Measurements from ENCODE around the gene TNPO3. TPM values are rescaled to one million over a fixed set of nuclear protein-coding genes. Genes with fewer than 3 reads are reported as not detected.
"Not testable (repeated sequence)": the region's sequence is repeated elsewhere in the genome, so short reads cannot be mapped to it uniquely, and the experiment has no call there.

TNPO3 gene
- polyA plus RNA-seq, 10 donors, result 26.1 to 34.7 (median 29.1) TPM

- no peak for DNase-seq
Measured at GRCh38 chr7:129021656-129022055, 33.3 kb downstream of the TNPO3 start.

- DNase-seq, result no peak
Measured at GRCh38 chr7:129017933-129018538, 36.9 kb downstream of the TNPO3 start.

- DNase-seq, result no peak
Measured at GRCh38 chr7:129017264-129017663, 37.6 kb downstream of the TNPO3 start.

DNA sequence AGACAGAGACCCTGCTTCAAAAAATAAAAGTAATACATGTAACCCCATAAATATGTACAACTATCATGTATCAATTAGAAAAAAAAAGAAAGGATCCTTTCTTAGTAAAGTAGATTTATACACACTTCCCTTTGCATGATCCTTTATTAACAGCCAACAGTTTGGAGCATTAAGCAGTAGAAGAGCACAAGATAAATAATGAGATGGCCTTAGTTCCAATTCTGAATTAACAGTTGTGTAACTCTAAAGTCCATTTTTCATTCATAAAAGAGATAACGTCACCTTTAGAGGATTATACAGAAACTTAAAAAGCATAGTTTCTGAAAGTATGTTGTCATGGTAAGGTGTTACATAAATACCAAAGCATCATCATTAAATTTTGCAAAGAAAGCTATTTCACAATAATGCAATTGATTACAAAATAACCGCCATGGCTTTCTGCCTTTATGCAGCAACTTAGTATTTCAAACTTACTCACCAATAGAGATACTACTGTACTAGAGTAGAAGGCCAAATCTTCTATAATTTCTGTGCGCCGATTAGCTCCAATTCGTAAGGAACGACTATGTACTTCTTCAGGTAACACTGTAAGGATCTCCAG is 40.3 kb downstream of the TNPO3 start:
- DNase-seq, result no peak

GRCh38 chr7:129013048-129013724 is 41.7 kb downstream of the TNPO3 start:
- DNase-seq, result no peak

DNA sequence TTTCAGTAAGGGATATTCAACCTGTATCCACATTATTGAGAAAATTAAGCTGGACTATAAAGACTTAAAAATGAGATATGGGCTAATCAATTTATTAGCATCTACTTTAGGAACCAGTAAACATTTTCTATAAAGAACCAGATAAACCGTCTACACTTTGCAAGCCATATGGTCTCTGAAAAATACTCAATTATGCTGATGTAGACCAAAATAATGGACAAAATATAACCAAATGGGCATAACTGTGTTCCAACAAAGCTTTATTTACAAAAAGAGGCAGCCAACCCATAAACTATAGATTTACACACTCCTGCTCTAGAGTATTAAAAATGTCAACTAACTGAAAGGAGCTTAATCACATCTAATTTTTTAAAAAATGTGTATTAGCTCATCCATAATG is 42.3 kb downstream of the TNPO3 start:
- DNase-seq, result no peak

- DNase-seq, result no peak
Measured at GRCh38 chr7:129010075-129010474, 44.8 kb downstream of the TNPO3 start.

- DNase-seq, result no peak
Measured at GRCh38 chr7:129009437-129009836, 45.5 kb downstream of the TNPO3 start.

GRCh38 chr7:129008645-129009414 is 46.1 kb downstream of the TNPO3 start:
- no peak for DNase-seq

GRCh38 chr7:129007572-129007971 is 47.3 kb downstream of the TNPO3 start:
- no peak for DNase-seq

- DNase-seq, result no peak
Measured at GRCh38 chr7:129006636-129007414, 48.1 kb downstream of the TNPO3 start.

- no peak for DNase-seq
Measured at GRCh38 chr7:129005186-129005585, 49.7 kb downstream of the TNPO3 start.

DNA sequence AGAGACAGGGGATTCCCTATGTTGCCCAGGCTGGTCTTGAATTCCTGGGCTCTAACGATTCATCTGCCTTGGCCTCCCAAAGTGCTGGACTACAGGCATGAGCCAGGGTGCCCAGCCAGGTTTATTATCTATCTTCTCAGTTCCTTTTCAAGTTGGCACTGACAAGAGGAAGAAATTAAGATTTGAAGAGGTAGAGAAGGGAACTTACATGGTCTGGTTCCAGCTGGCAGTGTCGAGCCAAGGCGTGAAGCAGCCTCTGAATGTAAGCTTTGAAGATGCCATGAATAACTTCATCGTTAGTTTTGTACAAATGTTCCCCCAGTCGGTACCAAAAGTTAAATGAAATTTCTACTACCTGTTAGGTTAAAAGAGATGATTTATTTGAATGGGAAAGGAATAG is 57.7 kb downstream of the TNPO3 start:
- DNase-seq, result no peak

- not testable (repeated sequence) for DNase-seq
Measured at GRCh38 chr7:128994560-128994959, 60.4 kb downstream of the TNPO3 start.

- DNase-seq, result no peak
Measured at GRCh38 chr7:128993419-128993818, 61.5 kb downstream of the TNPO3 start.

- DNase-seq, result no peak
Measured at GRCh38 chr7:128989961-128990360, 65.0 kb downstream of the TNPO3 start.

- no peak for DNase-seq
Measured at GRCh38 chr7:128988372-128988771, 66.5 kb downstream of the TNPO3 start.

- no peak for DNase-seq
Measured at GRCh38 chr7:128986609-128987008, 68.3 kb downstream of the TNPO3 start.

DNA sequence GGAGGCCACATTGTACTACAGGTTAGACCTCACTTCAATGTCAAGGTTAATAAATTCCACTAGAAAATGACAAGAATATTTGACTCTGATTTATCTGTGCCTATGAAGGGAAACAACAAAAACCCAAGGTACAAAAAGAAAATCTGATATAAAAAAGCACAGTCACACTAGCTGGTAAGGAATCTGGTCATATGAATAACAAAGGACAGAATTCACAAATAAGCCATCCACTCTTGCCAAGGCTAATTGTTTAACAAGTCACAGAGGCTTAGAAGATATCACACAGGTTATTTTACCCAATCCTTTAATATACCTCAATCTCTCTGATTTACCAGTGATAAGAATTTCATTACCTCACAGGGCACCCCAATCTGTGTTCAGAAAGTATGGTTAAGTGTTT is 69.3 kb downstream of the TNPO3 start:
- no peak for DNase-seq

- DNase-seq, result no peak
Measured at GRCh38 chr7:128982105-128982504, 72.8 kb downstream of the TNPO3 start.

DNA sequence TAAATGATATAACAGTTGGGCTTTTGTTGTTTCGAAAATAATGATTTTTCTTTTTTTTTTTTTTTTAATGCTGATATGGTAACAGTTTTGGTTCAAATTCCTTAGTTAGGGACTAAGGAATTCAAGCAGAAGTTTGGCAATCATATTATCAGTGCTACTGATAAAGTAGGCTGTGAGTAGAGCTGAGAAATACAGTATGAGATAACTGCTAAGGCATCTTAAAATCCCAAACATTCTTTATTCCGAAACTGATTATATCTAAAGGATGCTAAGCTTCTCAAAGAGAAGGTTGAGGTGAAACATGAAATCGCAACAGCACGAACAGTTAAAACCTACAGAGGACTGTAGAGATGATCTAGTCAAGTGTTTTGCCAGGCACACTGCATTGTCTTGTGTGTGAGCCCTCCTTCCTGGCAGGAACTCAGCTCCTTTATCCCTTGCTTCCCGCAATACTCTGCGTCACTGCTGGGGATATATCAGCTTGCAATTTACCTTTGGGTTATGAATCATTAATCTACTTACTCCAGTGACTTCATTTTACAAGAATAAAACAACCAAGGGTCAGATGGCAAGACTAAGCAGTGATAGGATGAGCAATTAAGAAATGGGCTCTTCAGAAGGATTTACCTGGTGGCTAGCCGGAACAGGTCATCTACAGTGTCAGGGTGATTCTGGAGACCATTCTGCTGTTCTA is 80.5 kb downstream of the TNPO3 start:
- no peak for DNase-seq

Data from muscle of back (tissue), 11 donors.